WERI-Rb-1 (cell line): Measurements from ENCODE around the gene DCLK2.

ENCODE experiments used
- DNase-seq: peaks from one replicate; pipeline ENCODE4 v3.0.0-alpha.2; 2020
- H3K27ac ChIP-seq: fragments of 250-450 bp; sonication (Bioruptor Pico); 2 replicates; pipeline ENCODE4 v1.5.1; 2020; ENCODE audit warnings: mild to moderate bottlenecking, moderate library complexity
- H3K27me3 ChIP-seq: fragments of 250-450 bp; sonication (Bioruptor Pico); 2 replicates; pipeline ENCODE4 v1.5.1; 2021; ENCODE audit warnings: mild to moderate bottlenecking, low read depth, moderate library complexity; ENCODE audit not compliant: insufficient read depth, severe bottlenecking
- H3K36me3 ChIP-seq: fragments of 250-450 bp; sonication (Bioruptor Pico); 2 replicates; pipeline ENCODE4 v1.5.1; 2020; ENCODE audit warnings: mild to moderate bottlenecking, moderate library complexity
- H3K4me3 ChIP-seq: 2 replicates; pipeline ENCODE4 v1.5.1; 2011; ENCODE audit warnings: low read depth, mild to moderate bottlenecking, control low read depth, low read length
- H3K9me3 ChIP-seq: fragments of 250-450 bp; sonication (Bioruptor Pico); 2 replicates; pipeline ENCODE4 v1.5.1; 2021; ENCODE audit warnings: mild to moderate bottlenecking, moderate library complexity; ENCODE audit not compliant: severe bottlenecking
- CTCF ChIP-seq: IDR thresholded peaks from 2 replicates; pipeline ENCODE4 v1.5.1; 2011; ENCODE audit warnings: low read depth, mild to moderate bottlenecking, control low read depth, inconsistent platforms, low read length

The DCLK2 gene

GRCh38 chr4:150283689-150284088 lies 205.4 kb downstream of the DCLK2 start:
- H3K4me3 ChIP-seq = no peak overlapping the region
- no peaks in the 10 kb centered on the region for H3K9me3 ChIP-seq
- no peak overlapping the region for H3K27ac ChIP-seq
- H3K36me3 ChIP-seq = no peaks in the 10 kb centered on the region
- no peak for TF ChIP-seq CTCF
- H3K27me3 ChIP-seq = no peaks in the 10 kb centered on the region
- DNase-seq = no peak

DNA sequence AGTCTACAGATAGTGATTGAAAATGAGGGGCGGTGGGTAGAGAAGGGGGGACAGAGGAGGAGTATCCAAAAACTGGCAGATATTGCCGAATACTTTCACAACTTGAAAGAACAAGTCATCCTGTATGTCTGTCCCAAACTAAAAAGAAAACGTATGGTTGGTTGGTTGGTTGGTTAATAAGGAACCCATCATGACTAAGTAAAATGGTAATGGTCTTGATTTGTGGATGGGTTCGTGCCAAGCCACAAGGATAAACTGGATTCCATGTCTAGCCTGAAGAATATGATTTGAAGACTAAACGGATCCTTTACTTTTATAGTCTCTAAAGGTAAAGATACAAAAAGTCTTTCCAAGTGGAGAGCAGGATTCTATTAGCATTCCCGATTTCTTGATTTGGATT lies 208.4 kb downstream of the DCLK2 start:
- no peak for DNase-seq
- Histone ChIP-seq H3K4me3 (no peak overlapping the region), H3K9me3 (no peaks in the 10 kb centered on the region), H3K27ac (no peak overlapping the region), H3K27me3 (no peaks in the 10 kb centered on the region), H3K36me3 (no peaks in the 10 kb centered on the region)
- TF ChIP-seq CTCF = no peak

- Histone ChIP-seq H3K27ac (peak overlapping the region; percentile 51), H3K27me3 (no peaks in the 10 kb centered on the region), H3K4me3 (peak overlapping the region; percentile 56), H3K9me3 (no peaks in the 10 kb centered on the region), H3K36me3 (no peaks in the 10 kb centered on the region)
- DNase-seq = no peak
- no peak for TF ChIP-seq CTCF
These were observed 211.0 kb downstream of the DCLK2 start for GRCh38 chr4:150289198-150289597.

DNA sequence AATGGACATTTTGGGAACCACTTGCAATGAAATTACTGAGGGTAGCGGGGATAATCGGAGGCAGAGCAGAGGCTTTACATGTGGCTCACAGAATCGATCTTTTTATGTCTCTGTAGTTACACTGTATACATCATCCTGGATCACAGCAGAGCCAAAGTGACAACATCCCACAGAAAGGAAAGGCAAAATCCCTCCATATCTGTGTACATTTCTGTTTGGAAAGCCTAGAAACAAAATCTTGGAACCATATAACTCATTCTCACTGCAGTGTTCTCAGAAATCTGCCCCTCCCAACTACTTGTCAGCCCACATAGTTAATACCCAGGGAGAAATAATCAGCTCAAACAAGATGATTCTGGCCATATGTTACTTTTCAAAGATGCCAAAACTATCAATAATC lies 211.6 kb downstream of the DCLK2 start:
- H3K27me3 ChIP-seq = no peaks in the 10 kb centered on the region
- no peaks in the 10 kb centered on the region for H3K9me3 ChIP-seq
- H3K27ac ChIP-seq = peak overlapping the region; percentile 51
- DNase-seq = peak; percentile 41
- H3K4me3 ChIP-seq = peak overlapping the region; percentile 56
- TF ChIP-seq CTCF = no peak
- no peaks in the 10 kb centered on the region for H3K36me3 ChIP-seq

DNA sequence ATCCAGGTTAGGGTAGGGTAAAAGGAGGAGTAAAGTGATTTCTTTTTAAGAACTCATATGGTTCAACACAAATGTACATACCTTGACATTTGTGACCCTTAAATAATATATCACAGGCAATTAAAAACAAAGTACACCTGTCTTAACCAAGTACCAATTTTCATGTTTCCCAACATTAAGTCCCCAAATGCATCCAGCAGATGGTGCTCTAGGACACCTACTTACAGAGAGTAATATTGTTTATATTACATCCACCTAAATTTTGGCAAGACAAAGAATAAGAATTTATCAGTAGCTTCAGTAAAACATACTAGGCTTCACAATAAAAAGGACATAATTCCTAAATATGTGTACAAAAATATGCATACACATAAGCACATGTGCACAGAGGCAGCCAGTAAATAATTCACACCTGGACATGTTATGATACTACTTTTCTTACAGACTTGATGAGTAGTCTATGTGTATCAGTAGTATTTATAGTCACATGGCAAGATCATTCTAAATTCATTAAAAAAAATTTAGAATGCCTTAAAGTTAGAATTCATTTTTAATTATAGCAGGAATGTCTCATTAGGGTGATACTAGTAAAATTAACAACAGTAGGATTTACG lies 219.7 kb downstream of the DCLK2 start:
- H3K4me3 ChIP-seq = no peak overlapping the region
- H3K36me3 ChIP-seq = no peaks in the 10 kb centered on the region
- H3K27ac ChIP-seq = no peak overlapping the region
- H3K9me3 ChIP-seq = no peaks in the 10 kb centered on the region
- H3K27me3 ChIP-seq = no peaks in the 10 kb centered on the region
- TF ChIP-seq CTCF = peak; percentile 44
- DNase-seq = peak; percentile 58

- no peak overlapping the region for H3K4me3 ChIP-seq
- TF ChIP-seq CTCF = no peak
These were observed 221.6 kb downstream of the DCLK2 start for GRCh38 chr4:150299816-150300215.

More at GRCh38 chr4:150299816-150300215, 221.6 kb downstream of the DCLK2 start:
- no peaks in the 10 kb centered on the region for H3K9me3 ChIP-seq
- no peaks in the 10 kb centered on the region for H3K27me3 ChIP-seq
- H3K27ac ChIP-seq = no peak overlapping the region
- no peak for DNase-seq
- H3K36me3 ChIP-seq = no peaks in the 10 kb centered on the region
